Keratinocyte (primary cell): ENCODE data around the gene DEDD. TPM values are rescaled to one million over a fixed set of nuclear protein-coding genes. Genes with fewer than 3 reads are reported as not detected.

Experiments
- DNase-seq: peaks from one replicate; pipeline ENCODE4 v3.0.0-alpha.2; 2011; ENCODE audit warnings: low read depth, missing footprints, low spot score
- FAIRE-seq: peaks from 2 replicates; lab custom pipeline; 2011; peaks lifted over from hg19 to GRCh38; lab: Jason Lieb, UNC
- H2AFZ ChIP-seq: 2 replicates; pipeline ENCODE4 v1.6.0; 2012; ENCODE audit warnings: low read length, control low read depth, inconsistent platforms; ENCODE audit not compliant: control insufficient read depth
- H3K27ac ChIP-seq: 2 replicates; pipeline ENCODE4 v1.5.1; 2011; ENCODE audit warnings: low read length; ENCODE audit not compliant: control insufficient read depth, insufficient read depth
- H3K27me3 ChIP-seq: 3 replicates; pipeline ENCODE4 v1.6.0; 2011; ENCODE audit warnings: low read length; ENCODE audit not compliant: control insufficient read depth, insufficient read depth; ENCODE audit errors: extremely low read depth
- H3K36me3 ChIP-seq, 2 experiments: 2 replicates in 1 of 2; 3 replicates in 1 of 2; pipeline ENCODE4 v1.5.1; 2011; ENCODE audit warnings: low read length in 2 of 2, mild to moderate bottlenecking in 1 of 2; ENCODE audit not compliant: control insufficient read depth in 2 of 2, insufficient read depth in 2 of 2; ENCODE audit errors: extremely low read depth in 1 of 2
- H3K4me1 ChIP-seq: 3 replicates; pipeline ENCODE4 v1.5.1; 2011; ENCODE audit warnings: low read length; ENCODE audit not compliant: control insufficient read depth, insufficient read depth; ENCODE audit errors: extremely low read depth
- H3K4me2 ChIP-seq: 3 replicates; pipeline ENCODE4 v1.6.0; 2011; ENCODE audit warnings: low read depth, low read length; ENCODE audit not compliant: control insufficient read depth, insufficient read depth; ENCODE audit errors: extremely low read depth
- H3K4me3 ChIP-seq, 3 experiments: fragments of 200-600 bp in 1 of 3; sonication (generic) in 1 of 3; 2 replicates in 2 of 3; 3 replicates in 1 of 3; pipeline ENCODE4 v1.5.1; 2011 to 2016; ENCODE audit warnings: low read length in 3 of 3, mild to moderate bottlenecking in 3 of 3, control low read depth in 2 of 3, inconsistent platforms in 1 of 3, low read depth in 1 of 3, mixed read lengths in 1 of 3, mixed run types in 1 of 3, moderate library complexity in 1 of 3; ENCODE audit not compliant: control insufficient read depth in 2 of 3, insufficient read depth in 2 of 3; ENCODE audit errors: extremely low read depth in 1 of 3
- H3K79me2 ChIP-seq: 2 replicates; pipeline ENCODE4 v1.6.0; 2012; ENCODE audit warnings: low read length; ENCODE audit not compliant: control insufficient read depth, insufficient read depth
- H3K9ac ChIP-seq: 3 replicates; pipeline ENCODE4 v1.6.0; 2011; ENCODE audit warnings: low read length; ENCODE audit not compliant: control insufficient read depth, insufficient read depth; ENCODE audit errors: extremely low read depth
- H3K9me1 ChIP-seq: 3 replicates; pipeline ENCODE4 v1.6.0; 2011; ENCODE audit warnings: low read length; ENCODE audit not compliant: control insufficient read depth, insufficient read depth; ENCODE audit errors: extremely low read depth
- H3K9me3 ChIP-seq: 2 replicates; pipeline ENCODE4 v1.5.1; 2012; ENCODE audit warnings: low read depth, low read length; ENCODE audit not compliant: control insufficient read depth
- H4K20me1 ChIP-seq: 3 replicates; pipeline ENCODE4 v1.6.0; 2011; ENCODE audit warnings: low read length; ENCODE audit not compliant: control insufficient read depth, insufficient read depth; ENCODE audit errors: extremely low read depth
- CTCF ChIP-seq, 3 experiments: IDR thresholded peaks in 1 of 3; conservative IDR thresholded peaks in 1 of 3; optimal IDR thresholded peaks in 1 of 3; 2 replicates in 2 of 3; 3 replicates in 1 of 3; pipeline versions ENCODE3 to v1.5.1; 2011; ENCODE audit warnings: low read length in 3 of 3, mild to moderate bottlenecking in 3 of 3, moderate library complexity in 2 of 3, control low read depth in 1 of 3, inconsistent platforms in 1 of 3; ENCODE audit not compliant: insufficient read depth in 2 of 3; ENCODE audit errors: extremely low read depth in 1 of 3
- EZH2 ChIP-seq: IDR thresholded peaks from one replicate; pipeline ENCODE4 v1.6.1; 2012; ENCODE audit warnings: inconsistent platforms, mild to moderate bottlenecking, low read length, moderate library complexity
- dilution Hi-C: fragments of 300-500 bp; cut with MboI; formaldehyde crosslinking; loops from one replicate; pipeline ENCODE4 v1.7.0; 2020; ENCODE audit warnings: low sequenced_read_pairs; ENCODE audit not compliant: extremely low pct_ligation_motif_present
- polyA plus RNA-seq, 5 experiments: library from polyadenylated mRNA; depleted of rRNA in 3 of 5; stranded (reverse) in 3 of 5; stranded (forward) in 1 of 5; unstranded in 1 of 5; fragments of >200 nt; gene quantifications; 1 replicate in 1 of 5; 2 replicates in 3 of 5; 3 replicates in 1 of 5; pipeline versions ENCODE4 v1.2.1 to v1.2.3, GENCODE V29; 2011 to 2012; ENCODE audit warnings: missing spikeins in 2 of 5, low read depth in 1 of 5, low replicate concordance in 1 of 5

DEDD gene
- polyA plus RNA-seq, 1 donor (not counting 4 experiments of a cell fraction or from before 2014, with no cell fraction given): 33.0 TPM

GRCh38 chr1:161111117-161111516, 21.4 kb downstream of the DEDD start:
- Histone ChIP-seq H4K20me1 (no peaks in the 10 kb centered on the region), H3K79me2 (peaks cover 85% of the 10 kb centered on the region), H2AFZ (no peak overlapping the region), H3K9me3 (no peaks in the 10 kb centered on the region), H3K36me3 (peaks cover 4 to 24% of the 10 kb centered on the region in 2 experiments), H3K4me1 (peaks cover 20% of the 10 kb centered on the region), H3K9ac (no peak overlapping the region), H3K9me1 (no peaks in the 10 kb centered on the region), H3K27me3 (no peaks in the 10 kb centered on the region), H3K27ac (no peak overlapping the region), H3K4me2 (no peak overlapping the region), H3K4me3 (no peak overlapping the region)
- DNase-seq (no peak), FAIRE-seq (no peak)
- TF ChIP-seq EZH2 (no peak), CTCF (optimal IDR thresholded peaks at IDR 0.05 in 1 of 3, IDR thresholded peaks at IDR 0.05 in 1 of 3, conservative IDR thresholded peaks at IDR 0.05 in 1 of 3; ENCODE audit: extremely low read depth in 1 of 3, insufficient read depth in 2 of 3, low read length in 3 of 3) (no peak)
- dilution Hi-C loops: no loop called here

GRCh38 chr1:161106431-161106830, 26.0 kb downstream of the DEDD start:
- peaks cover 3% of the 10 kb centered on the region for H4K20me1 ChIP-seq
- no peaks in the 10 kb centered on the region for H3K27me3 ChIP-seq
- dilution Hi-C loops: no loop called here
- H3K4me3 ChIP-seq: no peak overlapping the region
- H3K9me3 ChIP-seq: no peaks in the 10 kb centered on the region
- no peak overlapping the region for H2AFZ ChIP-seq
- DNase-seq: no peak
- H3K36me3 ChIP-seq: peaks cover 14 to 25% of the 10 kb centered on the region in 2 experiments
- no peak overlapping the region for H3K9ac ChIP-seq
- FAIRE-seq: no peak
- H3K9me1 ChIP-seq: no peaks in the 10 kb centered on the region
- no peak overlapping the region for H3K4me2 ChIP-seq
- no peak for TF ChIP-seq CTCF (optimal IDR thresholded peaks at IDR 0.05 in 1 of 3, IDR thresholded peaks at IDR 0.05 in 1 of 3, conservative IDR thresholded peaks at IDR 0.05 in 1 of 3; ENCODE audit: extremely low read depth in 1 of 3, insufficient read depth in 2 of 3, low read length in 3 of 3)
- no peak for TF ChIP-seq EZH2
- H3K79me2 ChIP-seq: peaks cover 82% of the 10 kb centered on the region
- H3K4me1 ChIP-seq: peaks cover 11% of the 10 kb centered on the region
- H3K27ac ChIP-seq: no peak overlapping the region
